ENCODE results near the gene KRTAP4-2. TPM values are rescaled to one million over a fixed set of nuclear protein-coding genes. Genes with fewer than 3 reads are reported as not detected.
"Not testable (repeated sequence)": the region's sequence is repeated elsewhere in the genome, so short reads cannot be mapped to it uniquely, and the experiment has no call there.

KRTAP4-2 gene
- total RNA-seq = not detected

DNA sequence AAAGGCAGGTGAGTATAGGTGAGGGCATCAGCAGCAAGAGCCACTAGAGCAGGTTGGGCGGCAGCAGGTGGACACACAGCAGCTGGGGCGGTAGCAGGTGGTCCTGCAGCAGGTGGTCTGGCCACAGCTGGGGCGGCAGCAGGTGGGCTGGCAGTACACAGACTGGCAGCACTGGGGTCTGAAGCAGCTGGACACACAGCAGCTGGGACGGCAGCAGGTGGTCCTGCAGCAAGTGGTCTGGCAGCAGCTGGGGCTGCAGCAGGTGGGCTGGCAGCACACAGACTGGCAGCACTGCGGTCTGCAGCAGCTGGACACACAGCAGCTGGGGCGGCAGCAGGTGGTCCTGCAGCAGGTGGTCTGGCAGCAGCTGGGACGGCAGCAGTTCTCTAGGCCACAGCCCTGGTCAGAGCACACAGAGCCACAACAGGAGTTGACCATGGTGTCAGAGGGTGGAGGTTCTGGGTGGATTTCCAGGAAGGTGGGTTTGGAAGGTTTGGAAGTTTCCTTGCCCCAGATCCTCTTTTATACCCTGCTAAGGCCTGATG, at the start of gene KRTAP4-2:
Gene KRTAP4-2, minus strand, starts transcription at position 495 of the 545 bp plus-strand sequence. Its CDS starts 57 bp downstream, at position 438.
- Mint-ChIP-seq H3K27ac (no peak within 1 kb of the TSS), H3K27me3 (no peaks in the 10 kb centered on the region), H3K36me3 (ENCODE audit: low read depth) (no peaks in the 10 kb centered on the region), H3K4me1 (no peaks in the 10 kb centered on the region), H3K4me3 (no peak within 1 kb of the TSS), H3K9me3 (no peaks in the 10 kb centered on the region)
- ATAC-seq (replicated peaks) = no peak

GRCh38 chr17:41226598-41227095, 48.6 kb upstream of the KRTAP4-2 start, which contains the start of gene KRTAP9-2:
Gene KRTAP9-2 (plus strand): TSS chr17:41226648. CDS start chr17:41226655, 7 bp downstream.
- not testable (repeated sequence) for H3K27me3 Mint-ChIP-seq; H3K27ac Mint-ChIP-seq; H3K4me1 Mint-ChIP-seq; H3K36me3 Mint-ChIP-seq (ENCODE audit: low read depth); ATAC-seq (replicated peaks); H3K4me3 Mint-ChIP-seq; H3K9me3 Mint-ChIP-seq

GRCh38 chr17:41226051-41226450, 48.0 kb upstream of the KRTAP4-2 start:
- Mint-ChIP-seq H3K4me3 (no peak overlapping the region), H3K27ac (no peak overlapping the region), H3K9me3 (no peaks in the 10 kb centered on the region), H3K27me3 (peaks cover 7% of the 10 kb centered on the region), H3K4me1 (no peaks in the 10 kb centered on the region), H3K36me3 (ENCODE audit: low read depth) (no peaks in the 10 kb centered on the region)
- no peak for ATAC-seq (replicated peaks)

- no peak overlapping the region for H3K4me3 Mint-ChIP-seq
- no peak for ATAC-seq (replicated peaks)
- H3K27ac Mint-ChIP-seq = no peak overlapping the region
- peaks cover 4% of the 10 kb centered on the region for H3K9me3 Mint-ChIP-seq
- no peaks in the 10 kb centered on the region for H3K4me1 Mint-ChIP-seq
- H3K36me3 Mint-ChIP-seq (ENCODE audit: low read depth) = no peaks in the 10 kb centered on the region
- peaks cover 10% of the 10 kb centered on the region for H3K27me3 Mint-ChIP-seq
Measured at GRCh38 chr17:41223821-41224220, 45.8 kb upstream of the KRTAP4-2 start.

- peaks cover 5% of the 10 kb centered on the region for H3K4me1 Mint-ChIP-seq
- ATAC-seq (replicated peaks) = no peak
- no peak overlapping the region for H3K27ac Mint-ChIP-seq
- peaks cover 4% of the 10 kb centered on the region for H3K9me3 Mint-ChIP-seq
- H3K36me3 Mint-ChIP-seq (ENCODE audit: low read depth) = no peaks in the 10 kb centered on the region
- peaks cover 11% of the 10 kb centered on the region for H3K27me3 Mint-ChIP-seq
- H3K4me3 Mint-ChIP-seq = no peak overlapping the region
Measured at GRCh38 chr17:41215681-41216080, 37.7 kb upstream of the KRTAP4-2 start.

GRCh38 chr17:41212524-41213169, 34.6 kb upstream of the KRTAP4-2 start:
- ATAC-seq (replicated peaks) = peak; percentile 5
- H3K27ac Mint-ChIP-seq = peak overlapping the region; percentile 12
- H3K36me3 Mint-ChIP-seq (ENCODE audit: low read depth) = no peaks in the 10 kb centered on the region
- peaks cover 5% of the 10 kb centered on the region for H3K4me1 Mint-ChIP-seq
- H3K27me3 Mint-ChIP-seq = peaks cover 27% of the 10 kb centered on the region
- H3K4me3 Mint-ChIP-seq = no peak overlapping the region
- H3K9me3 Mint-ChIP-seq = no peaks in the 10 kb centered on the region

GRCh38 chr17:41211845-41212466, 33.9 kb upstream of the KRTAP4-2 start:
- Mint-ChIP-seq H3K27me3 (peaks cover 23% of the 10 kb centered on the region), H3K4me3 (no peak overlapping the region), H3K36me3 (ENCODE audit: low read depth) (no peaks in the 10 kb centered on the region), H3K27ac (peak overlapping the region; percentile 12), H3K9me3 (no peaks in the 10 kb centered on the region), H3K4me1 (peaks cover 5% of the 10 kb centered on the region)
- ATAC-seq (replicated peaks) = peak; percentile 90

DNA sequence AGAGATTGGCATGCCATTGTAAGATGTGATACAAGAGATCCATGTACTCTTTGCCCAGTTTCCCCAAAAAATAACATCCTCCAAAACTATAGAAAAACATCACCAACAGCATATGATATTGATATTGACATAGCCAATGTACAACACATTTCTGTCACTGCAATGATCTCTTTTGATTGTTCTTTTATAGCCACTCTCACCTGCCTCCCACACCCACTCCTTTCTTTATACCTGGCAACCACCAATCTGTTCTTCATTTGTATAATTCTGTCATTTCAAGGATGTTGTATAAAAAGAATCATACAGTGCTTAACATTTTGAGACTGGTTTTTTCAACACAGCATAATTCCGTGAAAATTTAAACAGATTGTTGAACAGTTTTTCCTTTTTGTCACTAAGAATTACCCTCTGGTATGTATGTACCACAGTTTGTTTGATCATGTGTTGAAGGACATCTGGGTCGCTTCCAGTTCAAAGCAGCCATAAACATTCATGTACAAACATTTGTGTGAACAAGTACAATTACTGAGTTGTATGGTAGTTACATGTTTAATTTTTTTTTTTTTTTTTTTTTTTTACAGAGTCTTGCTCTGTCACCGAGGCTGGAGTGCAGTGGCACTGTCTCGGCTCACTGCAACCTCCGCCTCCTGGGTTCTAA, 21.5 kb upstream of the KRTAP4-2 start:
- no peaks in the 10 kb centered on the region for H3K9me3 Mint-ChIP-seq
- no peak overlapping the region for H3K27ac Mint-ChIP-seq
- ATAC-seq (replicated peaks) = no peak
- H3K36me3 Mint-ChIP-seq (ENCODE audit: low read depth) = no peaks in the 10 kb centered on the region
- H3K4me3 Mint-ChIP-seq = no peak overlapping the region
- no peaks in the 10 kb centered on the region for H3K4me1 Mint-ChIP-seq
- H3K27me3 Mint-ChIP-seq = no peaks in the 10 kb centered on the region

- Mint-ChIP-seq H3K27me3 (no peaks in the 10 kb centered on the region), H3K4me3 (no peak overlapping the region), H3K27ac (no peak overlapping the region), H3K4me1 (no peaks in the 10 kb centered on the region), H3K9me3 (no peaks in the 10 kb centered on the region), H3K36me3 (ENCODE audit: low read depth) (no peaks in the 10 kb centered on the region)
- ATAC-seq (replicated peaks) = no peak
Measured at GRCh38 chr17:41196068-41196467, 18.0 kb upstream of the KRTAP4-2 start.

- Mint-ChIP-seq H3K36me3 (ENCODE audit: low read depth) (no peaks in the 10 kb centered on the region), H3K4me3 (no peak overlapping the region), H3K4me1 (no peaks in the 10 kb centered on the region), H3K27me3 (peaks cover 9% of the 10 kb centered on the region), H3K9me3 (no peaks in the 10 kb centered on the region), H3K27ac (no peak overlapping the region)
- no peak for ATAC-seq (replicated peaks)
Measured at GRCh38 chr17:41190328-41190727, 12.3 kb upstream of the KRTAP4-2 start.

DNA sequence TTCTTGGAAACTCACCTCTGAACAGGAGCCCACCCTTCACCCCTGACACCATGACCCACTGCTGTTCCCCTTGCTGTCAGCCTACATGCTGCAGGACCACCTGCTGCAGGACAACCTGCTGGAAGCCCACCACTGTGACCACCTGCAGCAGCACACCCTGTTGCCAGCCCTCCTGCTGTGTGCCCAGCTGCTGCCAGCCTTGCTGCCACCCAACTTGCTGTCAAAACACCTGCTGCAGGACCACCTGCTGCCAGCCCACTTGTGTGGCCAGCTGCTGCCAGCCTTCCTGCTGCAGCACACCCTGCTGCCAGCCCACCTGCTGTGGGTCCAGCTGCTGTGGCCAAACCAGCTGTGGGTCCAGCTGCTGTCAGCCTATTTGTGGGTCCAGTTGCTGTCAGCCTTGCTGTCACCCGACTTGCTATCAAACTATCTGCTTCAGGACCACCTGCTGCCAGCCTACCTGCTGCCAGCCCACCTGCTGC, 11.9 kb upstream of the KRTAP4-2 start, which contains the start of gene KRTAP9-1:
Gene KRTAP9-1, plus strand, starts transcription at position 51 of the 482 bp plus-strand sequence. Its CDS starts 0 bp downstream, at position 51.
- not testable (repeated sequence) for H3K4me3 Mint-ChIP-seq, H3K27ac Mint-ChIP-seq

GRCh38 chr17:41186872-41187271, 8.9 kb upstream of the KRTAP4-2 start:
- Mint-ChIP-seq H3K27me3 (peaks cover 14% of the 10 kb centered on the region), H3K36me3 (ENCODE audit: low read depth) (no peaks in the 10 kb centered on the region), H3K4me1 (no peaks in the 10 kb centered on the region), H3K27ac (no peak overlapping the region), H3K9me3 (no peaks in the 10 kb centered on the region), H3K4me3 (no peak overlapping the region)
- no peak for ATAC-seq (replicated peaks)

More for the DNA sequence above, 11.9 kb upstream of the KRTAP4-2 start, which contains the start of gene KRTAP9-1:
- H3K9me3 Mint-ChIP-seq; H3K36me3 Mint-ChIP-seq (ENCODE audit: low read depth); ATAC-seq (replicated peaks); H3K27me3 Mint-ChIP-seq; H3K4me1 Mint-ChIP-seq: not testable (repeated sequence)

DNA sequence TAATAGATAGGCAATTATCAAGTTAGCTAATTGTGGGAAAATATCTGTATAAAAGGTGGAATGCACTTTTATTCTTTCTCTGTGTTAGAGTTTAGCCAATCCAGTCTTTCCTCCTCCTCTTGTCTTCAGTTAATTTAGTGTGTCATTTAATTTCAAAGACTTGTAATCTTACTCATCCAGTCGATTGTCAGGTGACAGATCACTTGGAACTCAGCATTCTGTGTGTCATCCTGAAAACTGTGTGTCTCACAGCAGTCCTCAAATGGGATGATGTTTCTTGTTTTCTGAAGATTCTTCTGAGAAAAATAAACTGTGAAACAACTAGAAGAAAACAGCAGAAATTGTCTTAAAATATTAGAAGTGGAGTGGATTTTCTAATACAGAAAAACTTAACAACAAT, 7.0 kb upstream of the KRTAP4-2 start:
- no peaks in the 10 kb centered on the region for H3K9me3 Mint-ChIP-seq
- H3K4me1 Mint-ChIP-seq = no peaks in the 10 kb centered on the region
- no peaks in the 10 kb centered on the region for H3K36me3 Mint-ChIP-seq (ENCODE audit: low read depth)
- no peak for ATAC-seq (replicated peaks)
- no peak overlapping the region for H3K27ac Mint-ChIP-seq
- no peak overlapping the region for H3K4me3 Mint-ChIP-seq
- H3K27me3 Mint-ChIP-seq = peaks cover 9% of the 10 kb centered on the region

DNA sequence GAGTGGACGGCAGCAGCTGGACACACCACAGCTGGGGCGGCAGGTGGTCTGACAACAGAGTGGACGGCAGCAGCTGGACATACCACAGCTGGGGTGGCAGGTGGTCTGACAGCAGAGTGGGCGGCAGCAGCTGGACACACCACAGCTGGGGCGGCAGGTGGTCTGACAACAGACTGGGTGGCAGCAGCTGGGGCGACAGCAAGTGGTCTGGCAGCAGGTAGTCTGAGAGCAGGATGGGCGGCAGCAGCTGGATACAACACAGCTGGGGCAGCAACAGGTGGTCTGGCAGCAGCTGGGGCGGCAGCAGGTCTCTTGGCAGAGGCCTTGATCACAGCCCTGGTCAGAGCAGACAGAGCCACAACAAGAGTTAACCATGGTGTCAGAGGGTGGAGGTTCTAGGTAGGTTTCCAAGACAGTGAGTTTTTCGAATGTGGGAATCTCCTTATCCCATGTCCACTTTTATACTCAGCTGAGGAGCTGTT, 6.5 kb upstream of the KRTAP4-2 start, which contains the start of gene KRTAP4-1:
Gene KRTAP4-1, minus strand, starts transcription at position 432 of the 482 bp plus-strand sequence. Its CDS starts 57 bp downstream, at position 375.
- no peak within 1 kb of the TSS for H3K27ac Mint-ChIP-seq
- no peak for ATAC-seq (replicated peaks)
- H3K4me1 Mint-ChIP-seq = no peaks in the 10 kb centered on the region
- H3K4me3 Mint-ChIP-seq = no peak within 1 kb of the TSS
- no peaks in the 10 kb centered on the region for H3K9me3 Mint-ChIP-seq
- H3K36me3 Mint-ChIP-seq (ENCODE audit: low read depth) = no peaks in the 10 kb centered on the region
- peaks cover 9% of the 10 kb centered on the region for H3K27me3 Mint-ChIP-seq

All from activated T-helper 17 cell treated with anti-CD3 and anti-CD28 coated beads, Interleukin-2, amount 50 U/mL, for 72 hours (primary cell).